ENCODE measurements around the gene CBLB. TPM values are rescaled to one million over a fixed set of nuclear protein-coding genes. Genes with fewer than 3 reads are reported as not detected.

The CBLB gene
- total and polyA plus RNA-seq, 4 donors = 3.1 to 22.8 (median 9.8) TPM

DNA sequence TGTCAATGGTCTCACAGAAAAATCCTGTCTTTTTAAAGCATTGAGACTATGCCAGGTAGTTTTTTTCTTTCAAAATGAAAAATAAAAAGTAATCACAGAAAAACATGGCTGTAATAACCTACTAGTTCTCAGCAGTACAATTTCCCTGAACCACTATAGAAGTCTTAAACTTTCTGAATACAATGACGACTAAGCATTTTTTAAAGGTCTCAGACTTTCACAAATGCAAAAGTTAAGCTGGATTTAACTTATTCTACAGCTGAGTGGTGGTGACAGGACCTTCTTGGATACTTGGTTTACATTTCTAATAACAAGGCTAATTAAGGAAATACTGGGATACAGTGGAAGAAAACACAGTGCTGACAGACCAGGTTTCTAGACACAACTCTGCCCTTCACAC is 81.8 kb downstream of the CBLB start:
- Histone ChIP-seq H3K9ac (ENCODE audit: low read depth in 1 of 2, low read length in 2 of 2) (no peak overlapping the region), H3K4me3 (ENCODE audit: low read depth in 1 of 3, low read length in 3 of 3) (no peak overlapping the region), H3K4me1 (ENCODE audit: control insufficient read depth in 4 of 4, insufficient read depth in 4 of 4, low read length in 3 of 4) (no peaks in the 10 kb centered on the region), H3K9me3 (ENCODE audit: control insufficient read depth in 4 of 4, low read length in 3 of 4) (no peaks in the 10 kb centered on the region), H3K27me3 (ENCODE audit: control insufficient read depth in 4 of 4, insufficient read depth in 4 of 4, low read length in 3 of 4) (no peaks in the 10 kb centered on the region), H3K27ac (ENCODE audit: low read depth in 1 of 2, low read length in 2 of 2) (no peak overlapping the region), H3K36me3 (ENCODE audit: control insufficient read depth in 4 of 4, insufficient read depth in 3 of 4, low read depth in 1 of 4, low read length in 3 of 4) (no peaks in the 10 kb centered on the region)
- DNase-seq (ENCODE audit: low spot score) = no peak
- TF ChIP-seq TAF1 (conservative IDR thresholded peaks at IDR 0.05) = no peak
- TF ChIP-seq YY1 (IDR thresholded peaks at IDR 0.05) = no peak
- TF ChIP-seq FOXA1 (IDR thresholded peaks at IDR 0.05) = no peak
- TF ChIP-seq FOXA2 (IDR thresholded peaks at IDR 0.05) = no peak
- TF ChIP-seq NR2F2 (IDR thresholded peaks at IDR 0.05) = no peak
- 92% methylated on average over 1 of the region's 1 CpG for WGBS

DNA sequence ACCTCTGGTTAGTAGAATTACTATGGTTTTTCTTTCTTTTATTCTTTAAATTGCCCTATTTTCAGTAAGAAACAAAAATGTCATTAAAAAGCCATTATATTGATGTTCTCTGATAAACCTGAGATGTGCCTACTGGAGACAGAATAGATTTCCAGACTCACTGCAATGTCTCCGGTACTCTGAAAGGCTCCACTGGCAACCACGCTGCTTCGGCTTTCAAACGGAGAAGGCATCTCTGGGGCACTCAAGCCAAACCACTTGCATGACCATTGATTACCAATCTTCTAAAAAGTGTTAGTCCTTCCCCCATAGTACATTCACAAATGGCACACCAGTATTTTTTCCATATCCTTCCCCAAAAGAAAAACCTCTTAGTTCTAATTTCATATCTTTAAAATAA is 82.6 kb downstream of the CBLB start:
- no peak for DNase-seq (ENCODE audit: low spot score)
- WGBS = 97% methylated on average over 4 of the region's 4 CpGs
- Histone ChIP-seq H3K36me3 (ENCODE audit: control insufficient read depth in 4 of 4, insufficient read depth in 3 of 4, low read depth in 1 of 4, low read length in 3 of 4) (no peaks in the 10 kb centered on the region), H3K27ac (ENCODE audit: low read depth in 1 of 2, low read length in 2 of 2) (no peak overlapping the region), H3K27me3 (ENCODE audit: control insufficient read depth in 4 of 4, insufficient read depth in 4 of 4, low read length in 3 of 4) (no peaks in the 10 kb centered on the region), H3K4me3 (ENCODE audit: low read depth in 1 of 3, low read length in 3 of 3) (no peak overlapping the region), H3K9ac (ENCODE audit: low read depth in 1 of 2, low read length in 2 of 2) (no peak overlapping the region), H3K9me3 (ENCODE audit: control insufficient read depth in 4 of 4, low read length in 3 of 4) (no peaks in the 10 kb centered on the region), H3K4me1 (ENCODE audit: control insufficient read depth in 4 of 4, insufficient read depth in 4 of 4, low read length in 3 of 4) (no peaks in the 10 kb centered on the region)
- TF ChIP-seq GABPA (IDR thresholded peaks at IDR 0.05 in 1 of 2, conservative IDR thresholded peaks at IDR 0.05 in 1 of 2) = no peak
- TF ChIP-seq HNF4G (IDR thresholded peaks at IDR 0.05) = no peak
- TF ChIP-seq, protein P1, sequence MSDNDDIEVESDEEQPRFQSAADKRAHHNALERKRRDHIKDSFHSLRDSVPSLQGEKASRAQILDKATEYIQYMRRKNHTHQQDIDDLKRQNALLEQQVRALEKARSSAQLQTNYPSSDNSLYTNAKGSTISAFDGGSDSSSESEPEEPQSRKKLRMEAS (IDR thresholded peaks at IDR 0.05) = no peak
- TF ChIP-seq SP1 (IDR thresholded peaks at IDR 0.05) = no peak
- TF ChIP-seq, protein P2, sequence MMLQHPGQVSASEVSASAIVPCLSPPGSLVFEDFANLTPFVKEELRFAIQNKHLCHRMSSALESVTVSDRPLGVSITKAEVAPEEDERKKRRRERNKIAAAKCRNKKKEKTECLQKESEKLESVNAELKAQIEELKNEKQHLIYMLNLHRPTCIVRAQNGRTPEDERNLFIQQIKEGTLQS (IDR thresholded peaks at IDR 0.05) = no peak
- TF ChIP-seq YY1 (IDR thresholded peaks at IDR 0.05) = no peak
- no peak for TF ChIP-seq HNF4A (conservative IDR thresholded peaks at IDR 0.05)
- no peak for TF ChIP-seq TAF1 (conservative IDR thresholded peaks at IDR 0.05)
- TF ChIP-seq, protein P3, sequence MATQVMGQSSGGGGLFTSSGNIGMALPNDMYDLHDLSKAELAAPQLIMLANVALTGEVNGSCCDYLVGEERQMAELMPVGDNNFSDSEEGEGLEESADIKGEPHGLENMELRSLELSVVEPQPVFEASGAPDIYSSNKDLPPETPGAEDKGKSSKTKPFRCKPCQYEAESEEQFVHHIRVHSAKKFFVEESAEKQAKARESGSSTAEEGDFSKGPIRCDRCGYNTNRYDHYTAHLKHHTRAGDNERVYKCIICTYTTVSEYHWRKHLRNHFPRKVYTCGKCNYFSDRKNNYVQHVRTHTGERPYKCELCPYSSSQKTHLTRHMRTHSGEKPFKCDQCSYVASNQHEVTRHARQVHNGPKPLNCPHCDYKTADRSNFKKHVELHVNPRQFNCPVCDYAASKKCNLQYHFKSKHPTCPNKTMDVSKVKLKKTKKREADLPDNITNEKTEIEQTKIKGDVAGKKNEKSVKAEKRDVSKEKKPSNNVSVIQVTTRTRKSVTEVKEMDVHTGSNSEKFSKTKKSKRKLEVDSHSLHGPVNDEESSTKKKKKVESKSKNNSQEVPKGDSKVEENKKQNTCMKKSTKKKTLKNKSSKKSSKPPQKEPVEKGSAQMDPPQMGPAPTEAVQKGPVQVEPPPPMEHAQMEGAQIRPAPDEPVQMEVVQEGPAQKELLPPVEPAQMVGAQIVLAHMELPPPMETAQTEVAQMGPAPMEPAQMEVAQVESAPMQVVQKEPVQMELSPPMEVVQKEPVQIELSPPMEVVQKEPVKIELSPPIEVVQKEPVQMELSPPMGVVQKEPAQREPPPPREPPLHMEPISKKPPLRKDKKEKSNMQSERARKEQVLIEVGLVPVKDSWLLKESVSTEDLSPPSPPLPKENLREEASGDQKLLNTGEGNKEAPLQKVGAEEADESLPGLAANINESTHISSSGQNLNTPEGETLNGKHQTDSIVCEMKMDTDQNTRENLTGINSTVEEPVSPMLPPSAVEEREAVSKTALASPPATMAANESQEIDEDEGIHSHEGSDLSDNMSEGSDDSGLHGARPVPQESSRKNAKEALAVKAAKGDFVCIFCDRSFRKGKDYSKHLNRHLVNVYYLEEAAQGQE (IDR thresholded peaks at IDR 0.05) = no peak
- no peak for TF ChIP-seq RXRA (IDR thresholded peaks at IDR 0.05)
- TF ChIP-seq, protein P4, sequence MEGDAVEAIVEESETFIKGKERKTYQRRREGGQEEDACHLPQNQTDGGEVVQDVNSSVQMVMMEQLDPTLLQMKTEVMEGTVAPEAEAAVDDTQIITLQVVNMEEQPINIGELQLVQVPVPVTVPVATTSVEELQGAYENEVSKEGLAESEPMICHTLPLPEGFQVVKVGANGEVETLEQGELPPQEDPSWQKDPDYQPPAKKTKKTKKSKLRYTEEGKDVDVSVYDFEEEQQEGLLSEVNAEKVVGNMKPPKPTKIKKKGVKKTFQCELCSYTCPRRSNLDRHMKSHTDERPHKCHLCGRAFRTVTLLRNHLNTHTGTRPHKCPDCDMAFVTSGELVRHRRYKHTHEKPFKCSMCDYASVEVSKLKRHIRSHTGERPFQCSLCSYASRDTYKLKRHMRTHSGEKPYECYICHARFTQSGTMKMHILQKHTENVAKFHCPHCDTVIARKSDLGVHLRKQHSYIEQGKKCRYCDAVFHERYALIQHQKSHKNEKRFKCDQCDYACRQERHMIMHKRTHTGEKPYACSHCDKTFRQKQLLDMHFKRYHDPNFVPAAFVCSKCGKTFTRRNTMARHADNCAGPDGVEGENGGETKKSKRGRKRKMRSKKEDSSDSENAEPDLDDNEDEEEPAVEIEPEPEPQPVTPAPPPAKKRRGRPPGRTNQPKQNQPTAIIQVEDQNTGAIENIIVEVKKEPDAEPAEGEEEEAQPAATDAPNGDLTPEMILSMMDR (IDR thresholded peaks at IDR 0.05; ENCODE audit: low read depth, low read length, missing input control) = no peak
- TF ChIP-seq RAD21 (IDR thresholded peaks at IDR 0.05) = no peak
- TF ChIP-seq, protein P5, sequence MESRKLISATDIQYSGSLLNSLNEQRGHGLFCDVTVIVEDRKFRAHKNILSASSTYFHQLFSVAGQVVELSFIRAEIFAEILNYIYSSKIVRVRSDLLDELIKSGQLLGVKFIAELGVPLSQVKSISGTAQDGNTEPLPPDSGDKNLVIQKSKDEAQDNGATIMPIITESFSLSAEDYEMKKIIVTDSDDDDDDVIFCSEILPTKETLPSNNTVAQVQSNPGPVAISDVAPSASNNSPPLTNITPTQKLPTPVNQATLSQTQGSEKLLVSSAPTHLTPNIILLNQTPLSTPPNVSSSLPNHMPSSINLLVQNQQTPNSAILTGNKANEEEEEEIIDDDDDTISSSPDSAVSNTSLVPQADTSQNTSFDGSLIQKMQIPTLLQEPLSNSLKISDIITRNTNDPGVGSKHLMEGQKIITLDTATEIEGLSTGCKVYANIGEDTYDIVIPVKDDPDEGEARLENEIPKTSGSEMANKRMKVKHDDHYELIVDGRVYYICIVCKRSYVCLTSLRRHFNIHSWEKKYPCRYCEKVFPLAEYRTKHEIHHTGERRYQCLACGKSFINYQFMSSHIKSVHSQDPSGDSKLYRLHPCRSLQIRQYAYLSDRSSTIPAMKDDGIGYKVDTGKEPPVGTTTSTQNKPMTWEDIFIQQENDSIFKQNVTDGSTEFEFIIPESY (IDR thresholded peaks at IDR 0.05) = no peak
- TF ChIP-seq FOXA2 (IDR thresholded peaks at IDR 0.05) = no peak
- TF ChIP-seq FOXA1 (IDR thresholded peaks at IDR 0.05) = no peak
- TF ChIP-seq JUND (IDR thresholded peaks at IDR 0.05) = no peak
